Non-pigmented ciliary epithelial cell (primary cell): Measurements from ENCODE around the gene BRD3.

ENCODE experiments used
- DNase-seq: peaks from one replicate; pipeline ENCODE4 v3.0.0-alpha.2; 2010; ENCODE audit warnings: low read depth

The BRD3 gene

DNA sequence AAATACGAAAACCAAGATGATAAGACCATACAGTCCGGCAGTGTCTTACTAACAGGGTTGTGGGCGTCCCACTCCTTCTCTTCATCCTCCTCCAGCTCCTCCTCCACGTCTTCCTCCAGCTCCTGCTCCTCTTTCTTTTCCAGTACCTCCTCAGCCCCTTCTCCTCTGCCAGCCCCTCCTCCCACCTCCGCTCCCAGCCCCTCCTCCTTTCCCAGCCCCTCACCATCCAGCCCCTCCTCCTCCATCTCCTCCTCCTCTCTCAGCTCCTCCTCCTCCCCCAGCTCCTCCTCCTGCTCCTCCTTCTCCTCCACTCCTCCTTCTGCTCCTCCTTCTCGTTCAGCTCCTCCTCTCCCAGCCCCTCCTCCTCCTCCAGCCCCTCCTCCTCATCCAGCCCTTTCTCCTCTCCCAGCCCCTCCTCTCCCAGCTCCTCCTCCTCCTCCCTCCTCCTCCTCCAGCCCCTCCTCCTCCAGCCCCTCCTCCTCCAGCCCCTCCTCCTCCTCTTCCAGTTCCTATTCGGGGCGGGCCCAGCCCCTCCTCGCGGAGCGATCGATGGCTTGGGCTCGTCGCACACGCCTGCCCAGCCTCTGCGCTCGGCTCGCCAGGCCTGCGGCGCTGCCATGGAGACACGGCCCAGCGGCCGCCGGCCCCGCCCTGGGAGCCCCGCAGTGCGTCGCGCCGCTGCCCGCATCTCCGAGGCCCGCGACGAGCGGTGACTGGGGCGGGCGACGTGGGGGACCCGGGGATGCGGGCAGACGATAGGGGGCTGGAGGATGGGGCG lies 42.8 kb downstream of the BRD3 start, which contains the start of gene BRD3OS:
Gene BRD3OS, plus strand, starts transcription at position 654 of the 778 bp plus-strand sequence. CDS start 1,267 bp downstream, outside the sequence.
- DNase-seq: peak; percentile 100

DNA sequence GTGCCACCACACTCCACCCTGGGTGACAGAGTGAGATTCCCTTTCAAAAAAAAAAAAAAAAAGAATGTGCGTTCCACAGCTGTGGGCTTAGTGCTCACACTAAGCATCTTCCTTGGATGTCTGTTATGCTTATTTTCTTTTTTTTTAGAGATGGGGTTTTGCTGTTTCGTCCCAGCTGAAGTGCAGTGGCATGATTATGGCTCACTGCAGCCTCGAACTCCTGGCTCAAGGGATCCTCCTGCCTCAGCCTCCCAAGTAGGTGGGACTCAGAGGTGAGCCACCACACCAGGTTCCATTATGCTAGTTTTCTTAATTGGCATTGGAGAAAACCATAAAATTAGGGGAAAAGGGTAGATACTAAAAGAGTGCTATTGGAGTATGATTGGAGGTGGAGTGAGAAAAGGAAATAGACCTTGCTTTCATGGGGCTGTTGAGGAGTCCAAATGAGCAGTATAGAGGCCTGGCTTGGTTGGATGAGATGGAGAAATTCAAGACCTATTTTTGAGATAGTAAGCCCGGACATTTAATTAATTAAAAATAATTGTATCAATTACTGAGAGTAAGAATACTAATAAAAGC lies 43.5 kb downstream of the BRD3 start:
- DNase-seq: no peak

DNA sequence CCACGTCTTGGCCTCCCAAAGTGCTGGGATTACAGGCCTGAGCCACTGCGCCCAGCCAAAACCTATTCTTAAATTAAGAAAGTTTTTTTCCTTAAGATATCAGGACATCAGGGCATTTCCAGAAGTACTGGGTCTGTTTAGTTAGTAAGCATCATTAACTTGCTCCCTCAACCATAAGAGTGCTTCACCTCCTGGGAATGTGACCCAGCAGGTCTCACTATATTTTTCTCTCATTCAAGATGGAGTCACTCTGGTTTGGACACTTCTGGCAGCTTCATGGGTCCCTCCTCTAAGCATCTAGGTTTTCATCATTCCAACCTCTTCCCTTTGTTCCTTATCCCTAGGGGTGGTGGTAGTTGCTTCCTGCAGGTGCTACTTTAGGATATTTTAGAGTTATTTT lies 52.9 kb downstream of the BRD3 start:
- no peak for DNase-seq

DNA sequence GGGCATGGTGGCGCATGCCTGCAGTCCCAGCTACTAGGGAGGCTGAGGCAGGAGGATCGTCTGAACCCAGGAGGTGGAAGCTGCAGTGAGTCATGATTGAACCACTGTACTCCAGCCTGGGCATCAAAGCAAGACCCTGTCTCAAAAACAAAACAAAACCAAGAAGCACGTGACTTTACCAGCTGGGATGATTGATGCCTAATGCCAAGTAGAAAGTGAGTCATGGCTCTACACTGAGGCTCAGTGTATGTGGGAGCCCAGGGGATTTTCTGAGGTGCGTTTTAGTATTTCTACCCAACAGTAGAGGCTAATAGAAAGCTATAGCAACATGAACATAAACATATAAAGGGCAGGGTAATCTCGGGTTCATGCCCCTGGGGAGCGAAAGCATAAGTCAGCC lies 56.4 kb downstream of the BRD3 start:
- DNase-seq: no peak

DNA sequence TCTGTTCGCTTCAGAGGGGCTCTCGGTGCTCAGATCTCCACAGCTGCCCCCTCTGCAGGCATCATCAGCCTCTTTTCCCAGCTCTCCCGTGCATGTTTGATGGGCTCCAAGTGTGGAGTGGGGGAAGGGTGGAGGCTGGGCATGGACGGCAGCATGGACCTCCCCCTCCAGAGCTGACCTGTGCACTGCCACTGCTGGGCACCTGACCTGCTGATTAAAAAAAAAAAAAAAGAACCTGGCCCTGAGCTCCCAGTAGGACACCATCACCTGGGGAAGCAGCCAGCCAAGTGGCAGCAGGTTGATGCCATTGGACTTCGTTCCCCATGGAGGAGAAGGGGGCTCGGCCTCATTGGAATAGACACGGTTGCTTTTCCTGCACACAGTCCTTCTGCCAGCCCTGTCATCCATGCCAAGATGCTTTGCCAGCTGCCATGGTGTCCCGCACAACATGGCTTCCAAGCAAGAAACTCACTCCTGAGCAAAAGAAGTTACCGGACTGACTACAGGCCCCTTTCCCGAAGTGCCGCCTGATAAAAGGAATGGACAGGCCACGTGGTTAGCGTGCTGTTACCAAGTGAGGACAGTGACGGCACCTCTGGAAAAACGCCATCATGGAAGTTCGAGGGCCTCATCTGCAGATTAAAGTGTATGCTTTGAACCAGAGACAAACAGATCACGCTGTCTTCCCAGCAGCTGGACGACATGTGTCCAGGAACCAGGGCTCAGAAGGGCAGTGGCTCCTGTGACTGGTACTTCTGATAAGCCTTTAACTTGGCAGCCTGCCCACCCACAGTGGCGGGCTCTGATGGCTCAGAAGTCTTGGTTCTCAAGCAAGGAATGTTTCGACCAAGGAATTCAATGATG lies 57.3 kb downstream of the BRD3 start:
- DNase-seq: no peak

DNA sequence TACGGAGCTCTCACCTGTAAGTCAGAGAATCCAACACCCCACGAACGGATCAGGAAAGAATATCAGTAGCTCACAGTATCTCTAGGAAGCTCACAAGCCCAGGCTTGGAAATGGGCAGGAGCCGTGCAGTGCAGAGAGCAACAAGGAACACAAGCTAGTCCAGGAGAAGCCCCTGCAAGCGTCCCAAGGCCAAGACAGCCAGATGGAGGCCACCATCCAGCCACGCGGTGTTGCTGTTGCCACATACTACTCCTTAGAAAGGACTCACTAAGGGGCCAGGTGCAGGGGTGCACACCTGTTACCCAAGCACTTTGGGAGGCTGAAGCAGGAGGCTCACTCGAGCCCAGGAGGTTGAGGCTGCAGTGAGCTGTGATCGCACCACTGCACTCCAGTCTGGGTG lies 60.3 kb downstream of the BRD3 start:
- no peak for DNase-seq

DNA sequence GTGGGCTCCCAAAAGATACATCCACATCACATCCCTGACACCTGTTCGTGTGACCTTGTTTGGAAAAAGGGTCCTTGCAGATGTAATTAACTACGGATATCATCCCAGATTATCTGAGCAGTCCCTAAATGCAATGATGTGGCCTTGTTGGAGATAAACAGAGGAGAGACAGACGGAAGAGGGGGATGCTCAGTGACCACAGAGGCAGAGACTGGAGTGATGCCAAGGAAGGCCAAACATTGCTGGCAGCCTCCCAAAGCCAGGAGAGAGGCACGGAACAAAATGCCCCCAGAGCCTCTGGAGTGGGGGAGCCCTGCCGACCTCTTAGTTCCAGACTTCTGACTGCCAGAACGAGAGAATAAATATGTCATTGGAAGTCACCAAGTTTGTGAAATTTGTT lies 60.7 kb downstream of the BRD3 start:
- no peak for DNase-seq

DNA sequence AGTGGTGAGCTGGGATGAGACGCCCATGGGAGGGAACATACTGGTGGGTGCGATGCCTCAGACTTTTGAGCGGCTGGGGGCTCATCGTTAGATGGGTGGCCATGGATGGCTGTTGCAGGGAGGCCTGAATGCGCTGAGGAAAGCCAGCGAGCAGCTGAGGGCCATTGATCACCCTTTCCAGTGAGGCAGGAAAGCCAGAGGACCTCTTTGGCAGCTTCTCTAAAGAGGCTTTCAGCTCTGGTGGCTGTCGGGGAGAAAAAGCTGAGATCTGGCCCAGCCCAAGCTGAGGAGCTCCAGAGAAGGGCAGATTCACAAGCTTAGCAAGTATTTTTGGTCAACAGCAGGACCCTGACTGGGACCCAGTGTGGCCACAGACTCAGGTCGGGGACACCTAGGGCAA lies 62.4 kb downstream of the BRD3 start:
- no peak for DNase-seq

DNA sequence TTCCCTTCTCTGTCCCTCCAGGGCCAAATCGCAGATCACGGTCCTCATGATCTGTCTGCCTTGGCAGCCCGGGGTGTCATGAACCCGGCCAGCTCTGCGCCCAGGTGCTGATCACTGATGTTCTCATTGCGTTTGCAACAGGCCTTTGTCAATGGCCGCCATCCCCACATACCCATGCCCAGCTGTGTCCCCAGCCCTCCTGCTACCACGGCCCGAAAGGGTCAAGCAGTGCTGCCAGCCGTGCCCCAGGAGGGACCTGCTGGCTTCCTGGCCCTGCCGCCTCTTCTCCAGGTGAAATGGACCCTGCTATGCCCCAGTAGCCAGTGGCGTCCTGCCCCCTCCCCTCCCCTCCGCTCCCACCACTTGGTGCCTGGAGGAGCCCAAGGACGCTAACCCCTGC lies 62.9 kb downstream of the BRD3 start:
- no peak for DNase-seq

DNA sequence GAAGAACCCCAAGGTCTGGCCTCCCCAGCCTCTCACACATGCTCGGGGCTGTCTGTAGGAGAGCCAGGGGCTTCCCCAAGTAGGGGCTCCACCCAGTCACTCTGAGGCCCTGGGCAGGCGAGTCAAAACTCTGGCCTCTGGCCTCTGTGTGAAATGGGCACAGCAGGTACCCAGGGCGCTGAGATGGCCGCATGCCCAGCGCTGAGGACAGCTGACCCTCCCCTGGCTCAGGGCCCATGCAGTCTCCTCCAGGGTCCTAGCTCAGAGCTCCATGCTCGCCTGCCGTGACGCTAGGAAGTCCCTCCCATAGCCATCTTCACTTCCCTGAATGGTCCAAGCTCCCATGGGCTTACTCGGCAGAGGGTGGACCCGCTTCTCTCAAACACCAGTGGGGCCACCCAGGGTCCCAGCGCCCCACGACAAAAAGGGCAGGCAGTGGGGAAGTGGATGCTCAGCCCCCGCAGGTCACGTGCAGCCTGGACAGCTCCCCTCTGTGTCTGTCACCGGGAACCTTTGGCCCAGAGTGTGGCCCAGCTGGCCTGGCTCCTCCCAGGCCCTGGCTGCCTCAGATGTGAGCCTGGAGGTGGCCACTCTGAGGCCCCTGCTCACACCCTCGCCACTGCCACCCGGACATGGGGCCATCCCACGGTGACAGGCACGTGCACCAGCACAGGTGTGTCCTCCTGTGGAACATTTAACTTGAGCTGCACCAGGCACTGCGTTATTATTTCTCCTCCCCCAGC lies 63.5 kb downstream of the BRD3 start:
- DNase-seq: no peak

DNA sequence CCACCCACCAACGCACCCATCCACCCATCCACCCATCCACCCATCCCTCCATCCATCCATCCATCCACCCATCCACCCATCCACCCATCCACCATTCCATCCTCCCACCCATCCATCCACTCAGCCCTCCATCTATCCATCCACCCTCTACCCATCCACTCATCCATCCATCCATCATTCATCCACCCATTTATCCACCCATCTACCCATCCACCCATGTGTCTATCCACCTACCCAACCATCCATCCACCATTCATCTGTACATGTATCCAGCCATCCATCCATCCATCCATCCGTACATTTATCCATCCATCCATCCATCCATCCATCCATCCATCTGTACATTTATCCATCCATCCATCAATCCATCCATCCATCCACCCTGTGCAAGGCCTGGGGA lies 64.6 kb downstream of the BRD3 start:
- no peak for DNase-seq

DNA sequence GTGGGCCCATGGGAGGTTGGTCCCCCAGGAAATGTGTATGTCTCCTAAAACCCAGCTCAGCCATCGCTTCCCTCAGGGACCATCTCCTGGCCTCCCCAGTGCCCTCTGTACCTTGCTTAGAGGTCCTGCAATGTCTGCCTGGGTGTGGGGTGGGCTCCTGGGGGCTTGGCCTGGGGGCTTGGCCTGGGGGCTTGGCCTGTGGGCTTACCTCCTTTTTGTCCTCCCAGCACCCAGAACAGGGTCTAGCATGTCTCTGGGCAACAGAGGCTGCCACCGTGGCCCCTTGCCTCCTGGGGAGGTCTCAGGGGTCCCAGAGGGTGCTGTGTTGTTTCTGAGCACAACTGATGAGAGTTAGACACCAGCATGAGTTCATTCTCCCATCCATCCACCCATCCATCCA lies 65.0 kb downstream of the BRD3 start:
- DNase-seq: no peak

DNA sequence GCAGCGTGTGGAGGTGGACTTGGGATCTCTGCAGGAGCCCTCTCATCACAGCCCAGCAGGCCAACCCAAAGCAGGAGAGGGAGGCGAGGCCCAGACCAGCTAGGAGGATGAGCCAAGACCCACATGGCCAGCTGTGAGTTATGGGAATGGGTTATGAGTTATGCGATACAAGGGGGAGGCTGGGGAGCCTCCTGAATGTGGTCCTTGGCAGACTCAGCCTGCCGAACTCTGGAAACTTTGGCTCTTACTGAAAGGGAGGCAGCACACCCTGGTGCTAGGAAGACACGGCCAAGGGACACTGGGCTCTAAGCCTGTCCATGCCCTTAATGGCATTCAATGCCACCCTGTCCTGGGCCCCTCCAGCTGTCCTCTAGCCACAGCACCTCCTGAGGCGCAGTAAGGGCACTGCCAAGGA lies 68.0 kb downstream of the BRD3 start:
- no peak for DNase-seq

DNA sequence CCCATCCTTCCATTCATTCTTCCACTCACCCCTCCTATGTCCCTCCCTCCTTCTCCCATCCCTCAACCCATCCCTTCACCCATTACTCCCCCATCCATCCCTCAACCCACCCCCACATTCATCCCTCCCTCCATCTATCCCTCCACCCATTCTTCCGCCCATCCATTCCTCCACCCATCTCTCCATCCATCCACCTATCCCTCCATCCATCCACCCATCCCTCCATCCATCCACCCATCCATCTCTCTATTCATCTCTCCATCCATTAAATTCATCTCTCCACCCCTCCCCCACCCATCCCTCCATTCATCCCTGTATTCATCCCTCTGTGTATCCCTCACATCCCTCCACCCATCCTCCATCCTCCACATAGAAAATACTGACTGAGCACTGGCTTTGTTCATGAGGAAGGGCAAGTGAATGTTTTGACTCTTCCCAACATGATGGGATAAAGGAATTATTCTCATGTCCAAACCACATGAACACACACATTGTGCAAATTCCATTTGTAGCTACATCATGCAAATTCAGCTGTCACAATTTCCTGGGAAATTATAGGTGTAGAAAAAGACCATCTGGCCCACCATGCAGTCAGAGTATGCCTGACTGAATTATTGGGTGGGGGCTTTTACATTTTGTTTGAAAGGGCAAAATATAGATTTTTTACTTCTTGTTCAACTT lies 68.8 kb downstream of the BRD3 start:
- no peak for DNase-seq

DNA sequence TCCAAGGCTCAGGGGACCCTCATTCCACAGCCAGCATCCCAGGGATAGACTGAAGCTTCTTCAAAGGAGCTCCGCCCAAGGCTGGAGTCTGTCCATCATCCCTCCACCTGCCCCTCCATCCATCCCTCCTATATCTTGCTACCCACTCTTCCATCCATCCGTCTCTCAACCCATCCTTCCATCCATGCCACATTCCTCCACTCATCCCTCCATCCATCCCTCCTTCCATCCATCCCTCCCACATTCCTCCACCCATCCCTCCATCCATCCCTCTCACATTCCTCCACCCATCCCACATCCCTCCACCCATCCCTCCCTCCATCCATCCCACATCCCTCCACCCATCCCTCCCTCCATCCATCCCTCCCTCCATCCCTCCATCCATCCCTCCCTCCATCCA lies 70.2 kb downstream of the BRD3 start:
- no peak for DNase-seq

DNA sequence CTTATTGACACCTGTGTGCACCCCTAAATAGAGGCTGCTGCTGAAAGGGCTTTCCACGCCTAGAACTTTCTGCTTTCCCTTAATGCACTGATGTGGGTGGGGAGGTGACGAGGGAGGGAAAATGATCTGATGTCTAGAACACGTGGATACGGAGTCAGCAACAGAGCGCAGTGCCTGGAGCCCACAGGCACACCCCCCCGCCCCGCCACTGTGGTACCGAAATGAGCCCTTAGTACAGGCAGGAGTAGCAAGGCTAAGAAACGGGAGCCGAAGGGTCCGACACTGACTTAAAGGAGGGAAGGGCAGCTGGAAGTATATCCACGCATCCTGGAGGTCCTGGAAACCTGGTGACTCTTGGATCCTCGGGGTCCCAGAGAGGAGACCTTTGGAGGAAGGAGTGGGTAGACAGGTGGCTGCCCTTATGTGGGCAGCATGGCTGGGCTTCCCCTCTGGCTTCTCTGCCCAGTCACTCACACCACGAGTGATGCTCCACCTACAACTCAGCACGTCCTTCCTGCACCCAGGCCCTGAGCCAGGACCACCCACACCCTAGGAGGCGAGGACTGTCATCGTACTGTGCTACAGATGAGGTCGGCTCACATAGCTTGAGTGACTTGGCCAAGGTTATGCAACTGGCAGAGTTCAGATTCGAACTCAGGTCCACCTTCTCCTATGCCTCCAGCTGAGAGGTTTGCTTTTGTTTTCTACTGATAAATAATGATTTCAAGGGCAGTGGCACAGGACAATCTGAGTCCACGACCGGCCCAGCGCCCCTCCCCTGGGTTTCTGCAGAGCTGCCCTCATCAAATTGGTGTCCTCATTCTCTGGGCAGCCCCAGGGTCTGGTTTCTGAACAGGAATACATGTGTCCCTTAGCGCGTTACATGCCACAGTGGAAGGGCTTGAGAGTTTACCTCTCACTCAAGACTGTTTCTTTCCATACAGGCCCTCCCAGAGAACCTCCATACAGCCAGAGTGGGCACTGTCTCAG lies 71.0 kb downstream of the BRD3 start:
- no peak for DNase-seq

DNA sequence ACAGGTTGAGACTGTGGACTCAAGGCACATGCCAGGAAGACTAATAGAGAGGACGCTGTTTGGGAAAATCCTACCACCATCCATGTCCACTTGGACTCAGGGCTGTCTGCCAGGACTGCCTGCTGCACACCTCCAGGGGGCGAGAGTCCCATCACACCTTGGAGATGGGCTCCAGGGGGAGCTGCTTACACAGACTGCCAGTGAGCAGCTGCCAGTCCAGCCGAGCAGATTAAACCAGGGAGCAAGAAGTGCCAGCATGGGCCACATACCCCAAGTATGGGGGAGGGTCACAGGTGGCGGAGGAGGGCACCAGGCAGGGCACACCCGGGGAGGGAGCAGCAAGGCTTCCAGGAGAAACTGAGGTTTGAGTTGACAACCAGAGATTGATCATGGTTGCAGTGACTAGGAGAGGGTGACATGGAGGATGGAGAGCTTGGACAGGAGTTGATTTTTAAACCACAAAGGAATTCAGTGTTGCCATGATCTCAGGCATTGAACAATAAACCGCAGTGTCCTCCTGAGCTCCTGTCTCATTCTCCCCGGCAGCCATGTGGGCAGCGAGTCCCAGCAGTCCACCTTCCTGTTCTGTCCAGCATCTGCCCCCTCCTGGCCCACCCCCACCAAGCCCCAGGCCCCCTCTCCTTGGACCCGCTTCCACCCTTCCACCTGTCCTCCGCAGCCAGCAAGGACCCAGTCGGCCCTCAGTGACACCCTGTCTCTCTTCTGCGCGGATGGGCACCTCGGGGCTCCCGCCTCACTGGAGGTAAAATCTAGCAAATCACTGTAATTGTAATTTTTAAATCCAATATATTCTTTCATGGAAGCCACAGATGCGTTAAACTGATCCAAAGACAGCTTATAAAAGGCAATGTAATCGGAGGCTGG lies 72.6 kb downstream of the BRD3 start:
- no peak for DNase-seq

DNA sequence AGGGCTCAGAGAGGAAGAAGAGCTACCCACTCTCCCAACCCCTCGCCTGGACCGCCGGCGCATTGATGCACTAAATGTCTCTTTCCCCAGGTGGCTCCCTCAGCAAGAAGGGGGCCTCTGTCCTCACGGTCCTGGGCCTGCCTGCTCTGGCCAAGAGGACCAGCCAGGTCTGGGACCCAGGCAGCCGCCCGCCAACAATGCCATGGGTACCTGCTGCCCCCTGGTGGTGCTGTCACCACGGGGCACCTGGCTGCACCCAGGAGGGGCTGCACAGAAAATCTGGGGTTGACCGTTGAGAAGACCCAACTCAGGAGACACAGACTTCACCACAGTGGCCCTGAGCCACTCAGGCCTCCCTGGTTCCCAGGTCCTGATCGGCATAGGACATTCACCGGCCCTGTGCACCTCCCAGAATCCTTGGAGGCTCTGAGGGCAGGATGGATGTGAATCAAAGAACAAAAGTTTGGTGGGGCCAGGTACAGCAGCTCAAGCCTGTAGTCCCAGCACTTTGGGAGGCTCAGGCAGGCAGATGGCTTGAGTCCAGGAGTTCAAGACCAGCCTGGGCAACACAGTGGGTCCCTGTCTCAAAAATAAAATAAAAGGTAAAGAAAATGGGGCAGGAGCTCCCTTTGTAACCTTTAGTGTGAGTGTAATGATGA lies 73.3 kb downstream of the BRD3 start:
- DNase-seq: no peak
